Measurements from ENCODE around the gene CDC25B. TPM values are rescaled to one million over a fixed set of nuclear protein-coding genes. Genes with fewer than 3 reads are reported as not detected.
A peak's percentile ranks its signal among the peaks of the same experiment; 100 is the strongest.

Gene CDC25B
- total and polyA plus RNA-seq, 2 of the 13 experiments (the other 11 are each of a cell fraction or from before 2014, with no cell fraction given) = 14.5 to 19.4 TPM

DNA sequence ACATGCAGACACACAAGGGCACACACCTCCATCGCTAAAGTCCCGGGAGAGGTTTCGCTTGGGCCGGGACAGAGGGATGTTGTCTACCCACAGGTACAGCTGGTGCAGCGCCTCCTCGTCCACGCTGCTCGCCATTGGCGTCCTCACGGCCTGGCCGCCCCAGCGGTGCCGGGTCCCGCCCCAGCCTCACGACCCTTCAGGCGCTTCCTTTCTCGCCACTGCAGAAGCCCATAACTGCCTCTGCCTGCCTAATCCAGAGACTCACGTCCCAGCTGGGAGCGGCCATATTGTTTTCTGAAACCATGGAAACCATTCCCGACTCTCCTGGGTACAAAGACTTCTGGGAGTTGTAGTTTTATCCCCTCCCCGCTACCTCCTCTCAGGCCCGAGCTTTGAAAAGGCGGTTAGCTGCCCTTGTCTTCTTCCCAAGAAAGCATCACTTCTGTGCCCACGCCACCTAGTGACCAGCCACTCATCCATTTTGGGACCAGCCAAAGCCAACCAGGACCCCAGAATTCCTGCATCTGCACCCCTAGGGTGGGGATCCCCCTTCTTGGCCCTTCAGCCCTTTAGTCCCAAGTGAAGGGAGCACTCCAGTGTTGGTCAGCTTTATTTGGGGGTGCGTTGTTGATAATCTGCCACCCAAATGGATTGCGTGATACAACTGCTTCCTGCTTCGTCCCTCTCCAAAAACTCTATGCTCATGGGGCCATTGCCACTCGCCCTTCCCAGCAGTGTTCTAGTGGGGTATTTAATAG is 14.8 kb upstream of the CDC25B start, which contains the start of gene SPEF1 (continued):
- TF ChIP-seq ZNF275 (CRISPR knock-in tag; IDR thresholded peaks at IDR 0.05; ENCODE audit: borderline replicate concordance) = peak; percentile 86; the same call in 1 of the 2 replicates
- no peak for TF ChIP-seq KAT2B (IDR thresholded peaks at IDR 0.05; ENCODE audit: borderline replicate concordance, low read depth, low read length)
- peak; percentile 91 for TF ChIP-seq HNF1B (CRISPR knock-in tag; IDR thresholded peaks at IDR 0.05)
- TF ChIP-seq NFE2L1 (CRISPR knock-in tag; IDR thresholded peaks at IDR 0.05; ENCODE audit: borderline replicate concordance) = no peak
- TF ChIP-seq, protein P1, sequence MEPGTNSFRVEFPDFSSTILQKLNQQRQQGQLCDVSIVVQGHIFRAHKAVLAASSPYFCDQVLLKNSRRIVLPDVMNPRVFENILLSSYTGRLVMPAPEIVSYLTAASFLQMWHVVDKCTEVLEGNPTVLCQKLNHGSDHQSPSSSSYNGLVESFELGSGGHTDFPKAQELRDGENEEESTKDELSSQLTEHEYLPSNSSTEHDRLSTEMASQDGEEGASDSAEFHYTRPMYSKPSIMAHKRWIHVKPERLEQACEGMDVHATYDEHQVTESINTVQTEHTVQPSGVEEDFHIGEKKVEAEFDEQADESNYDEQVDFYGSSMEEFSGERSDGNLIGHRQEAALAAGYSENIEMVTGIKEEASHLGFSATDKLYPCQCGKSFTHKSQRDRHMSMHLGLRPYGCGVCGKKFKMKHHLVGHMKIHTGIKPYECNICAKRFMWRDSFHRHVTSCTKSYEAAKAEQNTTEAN (CRISPR knock-in tag; conservative IDR thresholded peaks at IDR 0.05) = no peak
- TF ChIP-seq ZFP62 (CRISPR knock-in tag; IDR thresholded peaks at IDR 0.05) = 0 out of 2 replicates have a peak, but pooled peaks have one; percentile 59
- TF ChIP-seq ZFP41 (CRISPR knock-in tag; IDR thresholded peaks at IDR 0.05; ENCODE audit: borderline replicate concordance) = 0 out of 2 replicates have a peak, but pooled peaks have one; percentile 20
- TF ChIP-seq, protein P2, sequence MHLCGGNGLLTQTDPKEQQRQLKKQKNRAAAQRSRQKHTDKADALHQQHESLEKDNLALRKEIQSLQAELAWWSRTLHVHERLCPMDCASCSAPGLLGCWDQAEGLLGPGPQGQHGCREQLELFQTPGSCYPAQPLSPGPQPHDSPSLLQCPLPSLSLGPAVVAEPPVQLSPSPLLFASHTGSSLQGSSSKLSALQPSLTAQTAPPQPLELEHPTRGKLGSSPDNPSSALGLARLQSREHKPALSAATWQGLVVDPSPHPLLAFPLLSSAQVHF (CRISPR knock-in tag; IDR thresholded peaks at IDR 0.05) = no peak
- TF ChIP-seq NFIB (CRISPR knock-in tag; IDR thresholded peaks at IDR 0.05; ENCODE audit: borderline replicate concordance) = no peak
- TF ChIP-seq ZNF124 (CRISPR knock-in tag; IDR thresholded peaks at IDR 0.05) = peak; percentile 68; the same call in 1 of the 2 replicates
- peak; percentile 79; the same call in 1 of the 2 replicates for TF ChIP-seq MEF2D (CRISPR knock-in tag; IDR thresholded peaks at IDR 0.05)
- peak; percentile 97 for TF ChIP-seq MXD4 (CRISPR knock-in tag; IDR thresholded peaks at IDR 0.05)
- peak; percentile 45; the same call in 1 of the 2 replicates for TF ChIP-seq TFDP1 (CRISPR knock-in tag; IDR thresholded peaks at IDR 0.05; ENCODE audit: borderline replicate concordance)
- no peak for TF ChIP-seq ZNF484 (CRISPR knock-in tag; IDR thresholded peaks at IDR 0.05; ENCODE audit: borderline replicate concordance, low read depth)
- TF ChIP-seq NFYB (CRISPR knock-in tag; IDR thresholded peaks at IDR 0.05) = no peak
- TF ChIP-seq EP300 (IDR thresholded peaks at IDR 0.05; ENCODE audit: low read depth in 2 of 2, low read length in 2 of 2) = no peak
- 0 out of 2 replicates have a peak, but pooled peaks have one; percentile 42 for TF ChIP-seq EP300 (CRISPR knock-in tag; IDR thresholded peaks at IDR 0.05; ENCODE audit: borderline replicate concordance)
- TF ChIP-seq NCOR1 (IDR thresholded peaks at IDR 0.05; ENCODE audit: borderline replicate concordance, low read length) = no peak
- TF ChIP-seq SOX13 (IDR thresholded peaks at IDR 0.05) = no peak
- no peak for TF ChIP-seq SOX13 (CRISPR knock-in tag; conservative IDR thresholded peaks at IDR 0.05 in 1 of 2, IDR thresholded peaks at IDR 0.05 in 1 of 2)
- TF ChIP-seq, protein P3, sequence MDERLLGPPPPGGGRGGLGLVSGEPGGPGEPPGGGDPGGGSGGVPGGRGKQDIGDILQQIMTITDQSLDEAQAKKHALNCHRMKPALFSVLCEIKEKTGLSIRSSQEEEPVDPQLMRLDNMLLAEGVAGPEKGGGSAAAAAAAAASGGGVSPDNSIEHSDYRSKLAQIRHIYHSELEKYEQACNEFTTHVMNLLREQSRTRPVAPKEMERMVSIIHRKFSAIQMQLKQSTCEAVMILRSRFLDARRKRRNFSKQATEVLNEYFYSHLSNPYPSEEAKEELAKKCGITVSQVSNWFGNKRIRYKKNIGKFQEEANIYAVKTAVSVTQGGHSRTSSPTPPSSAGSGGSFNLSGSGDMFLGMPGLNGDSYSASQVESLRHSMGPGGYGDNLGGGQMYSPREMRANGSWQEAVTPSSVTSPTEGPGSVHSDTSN (CRISPR knock-in tag; IDR thresholded peaks at IDR 0.05) = no peak
- peak; percentile 45; the same call in 1 of the 2 replicates for TF ChIP-seq YEATS2 (CRISPR knock-in tag; IDR thresholded peaks at IDR 0.05; ENCODE audit: borderline replicate concordance)

Measured in HepG2 (cell line).